Mesodermal cell (in vitro differentiated cells): ENCODE data around the gene LRP1B.

Source experiments
- H3K27ac ChIP-seq: 2 replicates; pipeline ENCODE4 v1.7.0; 2013; ENCODE audit warnings: mild to moderate bottlenecking, low read depth, low read length, moderate library complexity; ENCODE audit not compliant: severe bottlenecking
- H3K36me3 ChIP-seq: 2 replicates; pipeline ENCODE4 v1.7.1; 2013; ENCODE audit warnings: mild to moderate bottlenecking, low read length, moderate library complexity; ENCODE audit not compliant: control insufficient read depth, insufficient read depth
- H3K4me1 ChIP-seq: one replicate; pipeline ENCODE4 v1.7.1; 2013; ENCODE audit warnings: mild to moderate bottlenecking, low read length; ENCODE audit not compliant: insufficient read depth, control insufficient read depth, poor library complexity, severe bottlenecking
- H3K4me3 ChIP-seq: 2 replicates; pipeline ENCODE4 v1.7.0; 2013; ENCODE audit warnings: low read length, control low read depth, mild to moderate bottlenecking; ENCODE audit not compliant: insufficient read depth, poor library complexity, severe bottlenecking; ENCODE audit errors: extremely low read depth
- H3K9me3 ChIP-seq: 2 replicates; pipeline ENCODE4 v1.7.1; 2013; ENCODE audit warnings: mild to moderate bottlenecking, low read length, moderate library complexity; ENCODE audit not compliant: control insufficient read depth
- WGBS, 2 experiments: methylation state at CpG; one replicate each; pipeline ENCODE4 v1.1.5; 2013; ENCODE audit warnings: missing lambda C conversion rate in 2 of 2; ENCODE audit not compliant: insufficient coverage in 2 of 2; 5-methylcytosine and 5-hydroxymethylcytosine counted together

The LRP1B gene

DNA sequence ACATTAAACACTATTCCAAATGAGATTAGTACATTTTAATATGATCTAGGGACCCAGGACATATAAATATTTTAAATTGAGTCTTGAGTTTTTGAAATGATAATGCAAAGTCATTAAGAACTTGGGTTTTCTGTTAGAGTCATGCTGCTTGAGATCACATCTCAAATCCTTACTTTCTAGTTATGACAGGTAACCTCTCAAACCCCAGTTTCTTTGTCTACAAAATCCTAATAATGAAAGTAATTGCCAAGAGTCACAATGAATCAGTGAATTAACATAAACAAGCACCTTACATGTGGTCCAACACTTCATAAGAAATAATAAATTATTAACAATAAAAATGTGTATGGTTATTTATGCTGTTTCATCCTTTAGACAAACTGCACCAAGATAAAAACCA, 607.6 kb downstream of the LRP1B start:
- H3K4me3 ChIP-seq = no peak overlapping the region
- H3K36me3 ChIP-seq = no peaks in the 10 kb centered on the region
- H3K27ac ChIP-seq = no peak overlapping the region
- H3K4me1 ChIP-seq = peaks cover 5% of the 10 kb centered on the region
- no peaks in the 10 kb centered on the region for H3K9me3 ChIP-seq

DNA sequence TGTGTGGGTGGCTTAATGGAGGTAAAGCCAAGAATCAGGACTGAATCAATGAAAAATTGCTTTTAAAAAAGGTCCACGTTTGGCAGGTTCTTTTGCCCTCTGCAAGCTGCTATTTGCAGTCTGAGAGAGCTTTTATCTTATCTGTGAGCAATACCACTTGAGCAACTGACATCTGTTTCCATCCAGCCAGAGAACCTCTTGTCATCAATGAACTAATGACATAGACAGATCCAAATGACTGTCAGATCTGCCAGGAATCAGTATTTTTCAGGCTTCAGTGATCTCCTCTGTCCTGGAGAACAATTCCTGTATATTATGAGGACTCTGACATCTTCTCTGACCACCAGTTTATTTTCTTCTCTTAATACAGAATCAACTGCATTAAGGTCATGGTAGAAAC, 608.1 kb downstream of the LRP1B start:
- 33 to 71% methylated on average over 1 of the region's 1 CpG for WGBS, 2 experiments
- Histone ChIP-seq H3K4me1 (peaks cover 5% of the 10 kb centered on the region), H3K27ac (peak overlapping the region; percentile 18), H3K9me3 (no peaks in the 10 kb centered on the region), H3K36me3 (no peaks in the 10 kb centered on the region), H3K4me3 (no peak overlapping the region)

DNA sequence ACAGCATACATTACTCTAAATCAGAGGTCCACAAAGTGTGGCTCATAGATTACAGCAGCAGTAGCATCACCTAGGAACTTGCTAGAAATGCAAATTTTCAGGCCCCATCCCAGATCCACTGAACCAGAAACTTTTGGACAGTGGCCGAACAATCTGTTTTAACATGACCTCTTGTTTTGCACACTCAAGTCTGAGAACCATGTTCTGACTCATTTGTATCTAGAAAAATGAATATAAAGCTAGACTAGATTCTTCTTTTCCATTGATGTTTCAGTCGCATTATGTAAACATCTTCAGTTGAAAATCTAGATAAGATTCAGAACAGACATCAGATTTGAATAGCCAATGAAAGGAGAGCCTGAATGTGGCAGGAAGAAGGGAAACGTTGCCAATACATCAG, 608.8 kb downstream of the LRP1B start:
- Histone ChIP-seq H3K9me3 (no peaks in the 10 kb centered on the region), H3K4me3 (no peak overlapping the region), H3K27ac (peak overlapping the region; percentile 18), H3K4me1 (peaks cover 5% of the 10 kb centered on the region), H3K36me3 (no peaks in the 10 kb centered on the region)
- WGBS, 2 experiments = 94 to 100% methylated on average over 1 to 3 of the region's 3 CpGs

DNA sequence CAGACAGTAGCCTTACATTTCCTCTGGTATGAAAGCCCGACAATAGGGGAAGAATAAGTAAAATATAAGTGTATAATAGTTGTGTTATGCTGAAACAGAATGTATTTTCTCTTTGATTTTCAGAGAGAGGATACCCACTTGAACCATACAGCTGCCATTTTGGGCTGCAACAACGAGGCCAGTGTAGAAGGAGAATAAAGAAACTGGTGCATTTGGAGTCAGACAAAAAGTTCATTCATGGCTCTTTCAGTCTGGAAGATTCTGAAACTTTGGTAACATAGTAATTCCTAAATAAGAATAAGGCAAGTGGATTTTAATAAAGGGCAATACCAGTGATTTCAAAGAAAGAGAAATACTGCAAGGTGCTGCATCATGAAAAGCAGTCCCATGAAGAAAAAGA, 610.9 kb downstream of the LRP1B start:
- Histone ChIP-seq H3K4me1 (peaks cover 5% of the 10 kb centered on the region), H3K4me3 (no peak overlapping the region), H3K27ac (no peak overlapping the region), H3K36me3 (no peaks in the 10 kb centered on the region), H3K9me3 (no peaks in the 10 kb centered on the region)
- WGBS, 2 experiments = 79 to 100% methylated on average over 1 to 2 of the region's 2 CpGs

DNA sequence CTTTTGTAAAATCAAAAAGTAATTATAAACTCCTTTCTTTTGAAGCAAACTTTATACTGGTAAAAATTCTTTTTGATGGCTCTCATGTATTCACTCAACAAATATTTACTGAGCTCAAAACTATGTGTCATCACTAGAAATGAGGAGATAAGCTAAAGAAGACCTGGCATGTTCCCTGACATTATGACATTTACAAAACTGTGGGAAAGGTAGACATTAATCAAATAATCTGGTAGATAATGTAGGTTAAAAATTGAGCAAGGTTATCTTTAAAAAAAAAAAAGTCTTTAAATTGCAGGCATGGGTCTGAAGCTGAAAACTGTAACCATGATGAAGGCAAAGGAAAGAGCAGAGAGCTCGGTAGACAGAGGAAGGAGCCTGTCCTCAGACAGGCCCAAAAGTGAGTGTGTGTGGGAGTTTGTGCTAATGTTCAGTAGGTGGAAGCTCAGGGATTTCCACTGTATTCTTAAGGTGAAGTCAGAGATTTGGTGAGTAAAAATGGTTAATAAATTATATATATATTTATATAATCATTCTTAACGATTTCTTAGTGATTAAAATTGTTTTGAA, 612.9 kb downstream of the LRP1B start:
- 67 to 94% methylated on average over 1 of the region's 2 CpGs for WGBS, 2 experiments
- no peaks in the 10 kb centered on the region for H3K36me3 ChIP-seq
- H3K9me3 ChIP-seq = no peaks in the 10 kb centered on the region
- peaks cover 5% of the 10 kb centered on the region for H3K4me1 ChIP-seq
- H3K27ac ChIP-seq = no peak overlapping the region
- H3K4me3 ChIP-seq = no peak overlapping the region

DNA sequence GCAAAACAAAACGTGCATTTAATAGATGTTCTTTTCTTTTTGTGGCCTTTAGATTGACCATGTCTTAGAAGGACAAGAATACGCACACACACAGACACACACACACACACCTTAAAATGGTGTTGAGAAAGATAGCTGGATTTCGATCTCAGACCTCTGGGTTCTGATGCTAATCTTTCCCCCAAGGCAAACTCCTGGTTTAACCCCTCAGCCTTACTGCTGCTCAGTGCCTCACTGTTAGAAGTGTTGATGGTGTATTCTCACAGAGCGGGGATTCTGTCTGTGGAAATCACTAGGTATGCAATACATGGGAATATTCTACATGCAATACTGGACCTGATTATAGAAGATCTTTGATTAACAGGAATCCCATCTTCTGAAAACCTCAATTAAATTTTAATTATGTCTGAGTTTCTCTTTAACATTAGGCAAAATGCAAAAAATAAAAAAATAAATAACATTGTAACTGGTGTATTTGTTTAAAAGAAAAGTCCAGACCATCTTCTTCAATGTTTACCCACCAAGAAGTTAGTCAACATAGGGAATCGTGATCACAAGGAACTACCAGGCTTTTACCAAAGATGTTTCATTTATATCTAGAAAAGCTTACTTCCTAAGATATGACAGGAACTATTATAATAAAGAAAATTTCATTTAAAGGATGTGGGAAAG, 613.5 kb downstream of the LRP1B start:
- no peaks in the 10 kb centered on the region for H3K36me3 ChIP-seq
- peaks cover 4% of the 10 kb centered on the region for H3K4me1 ChIP-seq
- WGBS, 2 experiments = no CpG with 5 or more reads among the region's 5 CpGs
- H3K4me3 ChIP-seq = no peak overlapping the region
- H3K9me3 ChIP-seq = no peaks in the 10 kb centered on the region
- H3K27ac ChIP-seq = no peak overlapping the region

DNA sequence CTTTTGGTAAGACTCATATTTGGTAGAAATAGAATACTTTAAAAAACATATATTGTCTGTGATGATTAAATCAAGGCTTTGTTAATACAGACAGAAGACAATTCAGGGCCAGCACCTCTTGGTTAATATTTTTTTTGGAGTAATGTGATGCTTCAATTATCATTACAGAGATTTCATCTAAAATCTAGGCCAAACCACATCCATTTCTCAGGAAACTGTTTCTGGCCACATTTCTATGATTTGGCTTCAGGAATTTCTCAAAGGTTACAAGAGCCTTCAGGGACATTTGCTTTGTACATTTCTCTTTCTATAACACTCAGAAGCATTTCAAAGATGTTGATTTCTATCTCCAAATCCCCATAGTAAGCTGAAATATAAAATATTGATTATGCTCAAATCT, 614.9 kb downstream of the LRP1B start:
- H3K4me1 ChIP-seq = no peaks in the 10 kb centered on the region
- H3K27ac ChIP-seq = no peak overlapping the region
- no peak overlapping the region for H3K4me3 ChIP-seq
- H3K36me3 ChIP-seq = no peaks in the 10 kb centered on the region
- H3K9me3 ChIP-seq = no peaks in the 10 kb centered on the region

DNA sequence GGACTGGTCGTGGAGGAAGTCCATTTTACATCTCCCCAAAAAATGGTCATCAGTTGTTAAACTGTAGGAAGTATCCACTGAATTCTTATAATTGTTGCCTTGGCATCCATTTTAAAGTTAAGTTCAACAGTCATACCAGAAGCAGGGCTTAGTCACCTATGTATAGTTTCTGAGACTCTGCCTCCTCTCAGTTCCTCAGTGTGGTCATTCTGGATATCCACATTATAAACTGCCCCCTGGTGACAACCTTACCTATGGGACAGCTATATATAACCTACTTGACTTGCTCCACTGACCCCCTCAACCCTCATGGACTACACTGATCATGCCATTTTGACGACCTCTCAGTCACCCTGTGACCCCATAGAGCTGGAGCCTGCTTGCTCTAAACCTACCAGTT, 617.0 kb downstream of the LRP1B start:
- Histone ChIP-seq H3K4me3 (no peak overlapping the region), H3K9me3 (no peaks in the 10 kb centered on the region), H3K36me3 (no peaks in the 10 kb centered on the region), H3K27ac (no peak overlapping the region), H3K4me1 (no peaks in the 10 kb centered on the region)
- WGBS, 2 experiments = 0% methylated on average over 1 of the region's 2 CpGs

DNA sequence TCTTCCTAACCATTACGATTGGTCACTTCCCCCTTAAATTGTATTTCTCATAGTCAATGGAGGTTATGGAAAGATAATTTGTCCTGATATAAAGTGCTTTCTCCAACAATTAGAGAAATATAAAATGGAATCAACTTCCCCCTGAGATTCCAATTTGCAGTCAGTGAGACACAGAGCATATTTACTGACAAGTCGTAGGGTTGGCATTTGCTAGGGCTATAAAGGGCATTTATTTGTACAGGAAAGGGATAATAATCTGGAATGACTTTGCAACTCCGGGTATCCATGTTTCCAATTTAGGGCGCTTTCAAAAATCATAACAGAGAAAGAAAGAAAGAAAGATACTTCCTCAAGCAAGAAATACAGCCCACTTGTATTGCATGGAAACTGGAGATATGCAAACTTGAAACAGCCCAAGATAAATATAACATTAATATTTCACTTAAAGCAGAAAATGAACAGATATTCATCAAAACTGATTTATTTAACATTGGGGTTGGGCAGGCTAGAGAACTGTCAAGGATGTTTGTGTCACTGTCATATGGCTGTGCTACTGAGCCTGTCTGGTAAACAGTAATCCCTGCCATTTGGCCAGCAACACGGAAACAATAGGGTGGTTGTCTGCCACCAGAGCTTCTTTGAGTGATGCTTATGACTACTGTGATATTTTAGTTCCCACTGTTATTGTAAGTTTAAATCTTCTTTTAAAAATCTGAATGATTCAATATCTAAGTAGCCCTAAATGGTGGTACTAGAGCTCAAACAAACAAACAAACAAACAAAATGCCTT, 621.8 kb downstream of the LRP1B start:
- no CpG with 5 or more reads among the region's 5 CpGs for WGBS, 2 experiments
- H3K27ac ChIP-seq = peak overlapping the region; percentile 54

DNA sequence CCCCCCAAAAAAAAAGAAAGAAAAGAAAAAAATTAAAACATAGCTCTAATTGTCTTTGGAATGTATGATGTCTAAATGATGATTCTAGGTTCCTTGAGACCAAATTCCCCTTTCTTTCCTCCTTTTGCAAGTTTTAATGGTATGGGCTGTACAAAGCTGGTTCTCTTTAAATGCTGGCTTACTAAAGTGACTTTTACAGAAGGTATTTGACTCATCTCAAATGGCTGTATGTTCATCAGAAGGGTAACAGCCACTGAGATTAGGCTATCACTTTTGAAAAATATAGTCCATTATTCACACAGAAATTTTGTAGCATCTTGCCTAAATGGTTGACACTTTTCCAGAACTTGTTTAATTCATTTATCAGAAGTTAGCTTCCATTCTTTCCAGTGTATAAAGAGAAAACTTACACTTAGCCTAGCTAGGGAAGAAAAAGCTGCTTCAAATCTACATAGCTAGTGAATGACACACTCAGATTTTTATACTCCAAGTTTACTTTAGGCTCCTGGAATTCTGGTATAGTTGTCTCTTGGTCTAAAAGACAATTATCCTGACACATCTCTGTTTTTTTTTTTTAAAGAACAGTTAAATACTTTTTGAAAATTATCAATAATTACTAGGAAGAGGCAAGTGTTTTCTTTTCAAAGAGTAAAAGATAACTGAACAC, 622.6 kb downstream of the LRP1B start:
- H3K4me3 ChIP-seq = no peak overlapping the region
- no peaks in the 10 kb centered on the region for H3K36me3 ChIP-seq
- peaks cover 9% of the 10 kb centered on the region for H3K4me1 ChIP-seq
- no peaks in the 10 kb centered on the region for H3K9me3 ChIP-seq
- H3K27ac ChIP-seq = peak overlapping the region; percentile 55

More for the DNA sequence above, 621.8 kb downstream of the LRP1B start:
- no peaks in the 10 kb centered on the region for H3K9me3 ChIP-seq
- H3K4me1 ChIP-seq = peaks cover 9% of the 10 kb centered on the region
- H3K4me3 ChIP-seq = no peak overlapping the region
- H3K36me3 ChIP-seq = no peaks in the 10 kb centered on the region

DNA sequence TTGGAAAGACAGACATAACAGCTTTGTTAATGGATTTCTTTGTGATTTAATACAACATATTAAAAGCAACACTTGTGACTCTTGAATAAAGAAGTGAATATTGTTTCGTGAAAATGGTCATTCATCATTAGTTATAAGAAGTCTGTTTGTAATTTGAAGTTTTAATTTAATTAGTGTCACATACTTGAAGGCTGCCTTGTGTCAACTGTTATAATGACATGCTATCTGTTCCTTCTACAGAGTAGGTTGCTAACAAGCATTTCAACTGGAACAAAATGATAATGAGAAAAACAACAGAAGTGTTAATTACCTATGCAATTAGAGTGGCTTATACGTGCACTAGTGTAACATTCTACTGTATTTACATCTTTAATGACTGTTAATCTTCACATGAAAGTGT, 624.7 kb downstream of the LRP1B start:
- WGBS, 2 experiments = 80% methylated on average over 1 of the region's 2 CpGs; no CpG with 5 or more reads in 1 of the 2 experiments

More for the DNA sequence above, 624.7 kb downstream of the LRP1B start:
- Histone ChIP-seq H3K9me3 (no peaks in the 10 kb centered on the region), H3K4me3 (no peak overlapping the region), H3K36me3 (no peaks in the 10 kb centered on the region), H3K4me1 (peaks cover 9% of the 10 kb centered on the region), H3K27ac (no peak overlapping the region)
